Measurements from ENCODE around the gene GHDC. TPM values are rescaled to one million over a fixed set of nuclear protein-coding genes. Genes with fewer than 3 reads are reported as not detected.
"Not testable (repeated sequence)": the region's sequence is repeated elsewhere in the genome, so short reads cannot be mapped to it uniquely, and the experiment has no call there.

The GHDC gene
- 11.3 and 22.8 TPM in 2 replicates for total RNA-seq

- DNase-seq (ENCODE audit: low read depth in 2 of 2), result peak; percentile 75 to 81
These were observed at the start of gene GHDC for GRCh38 chr17:42193969-42194899. TSS of gene GHDC (minus strand) at chr17:42194494. CDS start at chr17:42193581, 913 bp downstream.

- no peak for DNase-seq (ENCODE audit: low read depth in 2 of 2)
These were observed 49.2 kb upstream of the GHDC start for GRCh38 chr17:42243493-42243982.

GRCh38 chr17:42241871-42242270 is 47.6 kb upstream of the GHDC start:
- DNase-seq (ENCODE audit: low read depth in 2 of 2), result no peak

- DNase-seq (ENCODE audit: low read depth in 2 of 2), result not testable (repeated sequence)
These were observed 46.6 kb upstream of the GHDC start for GRCh38 chr17:42240863-42241262.

GRCh38 chr17:42240201-42240600 is 45.9 kb upstream of the GHDC start:
- DNase-seq (ENCODE audit: low read depth in 2 of 2), result peak in 1 of 2 donors; percentile 65

GRCh38 chr17:42239576-42239975 is 45.3 kb upstream of the GHDC start:
- not testable (repeated sequence) for DNase-seq (ENCODE audit: low read depth in 2 of 2)

- no peak for DNase-seq (ENCODE audit: low read depth in 2 of 2)
These were observed 42.5 kb upstream of the GHDC start for GRCh38 chr17:42236760-42237159.

- DNase-seq (ENCODE audit: low read depth in 2 of 2), result no peak
These were observed 39.7 kb upstream of the GHDC start for GRCh38 chr17:42233994-42234393.

GRCh38 chr17:42233156-42233555 is 38.9 kb upstream of the GHDC start:
- no peak for DNase-seq (ENCODE audit: low read depth in 2 of 2)

- no peak for DNase-seq (ENCODE audit: low read depth in 2 of 2)
These were observed 35.9 kb upstream of the GHDC start for GRCh38 chr17:42230225-42230624.

GRCh38 chr17:42227849-42228700 is 33.8 kb upstream of the GHDC start:
- peak; percentile 27 to 38 for DNase-seq (ENCODE audit: low read depth in 2 of 2)

- no peak for DNase-seq (ENCODE audit: low read depth in 2 of 2)
These were observed 31.4 kb upstream of the GHDC start for GRCh38 chr17:42225646-42226045.

- no peak for DNase-seq (ENCODE audit: low read depth in 2 of 2)
These were observed 30.4 kb upstream of the GHDC start for GRCh38 chr17:42224651-42225050.

- DNase-seq (ENCODE audit: low read depth in 2 of 2), result peak; percentile 81 to 89
These were observed 27.8 kb upstream of the GHDC start for GRCh38 chr17:42221886-42222745.

- not testable (repeated sequence) for DNase-seq (ENCODE audit: low read depth in 2 of 2)
These were observed 25.0 kb upstream of the GHDC start for GRCh38 chr17:42219280-42219679.

- no peak for DNase-seq (ENCODE audit: low read depth in 2 of 2)
These were observed 19.9 kb upstream of the GHDC start for GRCh38 chr17:42214156-42214555.

- DNase-seq (ENCODE audit: low read depth in 2 of 2), result no peak
These were observed 18.1 kb upstream of the GHDC start for GRCh38 chr17:42212382-42212781.

GRCh38 chr17:42211921-42212341 is 17.6 kb upstream of the GHDC start:
- not testable (repeated sequence) for DNase-seq (ENCODE audit: low read depth in 2 of 2)

GRCh38 chr17:42210046-42210445 is 15.8 kb upstream of the GHDC start:
- DNase-seq (ENCODE audit: low read depth in 2 of 2), result no peak

GRCh38 chr17:42206153-42206612 is 11.9 kb upstream of the GHDC start:
- peak; percentile 40 to 50 for DNase-seq (ENCODE audit: low read depth in 2 of 2)

- DNase-seq (ENCODE audit: low read depth in 2 of 2), result no peak
These were observed 9.1 kb upstream of the GHDC start for GRCh38 chr17:42203354-42203753.

All from lung microvascular endothelial cell (primary cell).